RWPE1 (cell line): ENCODE data around the gene CDH12.

Experiments used
- CTCF ChIA-PET: fragments of 350-600 bp; sonication (Branson Sonifier 250); formaldehyde crosslinking; extraction: SDS; loops from one replicate; lab custom pipeline; 2021; lab: Yijun Ruan, JAX
- POLR2A ChIA-PET: fragments of 400-600 bp; formaldehyde crosslinking; extraction: SDS; loops from one replicate; lab custom pipeline; 2020; ENCODE audit warnings: antibody characterized with exemption; ENCODE audit not compliant: low non-redundant PET; lab: Yijun Ruan, JAX
- DNase-seq: peaks from one replicate; pipeline ENCODE4 v3.0.0; 2012; ENCODE audit warnings: low spot score
- H3K27ac ChIP-seq: fragments of 450-650 bp; 2 replicates; pipeline ENCODE4 v1.5.1; 2017
- TF ChIP-seq, protein P1 (sequence below): fragments of 450-650 bp; conservative IDR thresholded peaks from 2 replicates; pipeline ENCODE4 v1.5.1; 2017; ENCODE audit warnings: low read depth, mild to moderate bottlenecking

CDH12 gene

DNA sequence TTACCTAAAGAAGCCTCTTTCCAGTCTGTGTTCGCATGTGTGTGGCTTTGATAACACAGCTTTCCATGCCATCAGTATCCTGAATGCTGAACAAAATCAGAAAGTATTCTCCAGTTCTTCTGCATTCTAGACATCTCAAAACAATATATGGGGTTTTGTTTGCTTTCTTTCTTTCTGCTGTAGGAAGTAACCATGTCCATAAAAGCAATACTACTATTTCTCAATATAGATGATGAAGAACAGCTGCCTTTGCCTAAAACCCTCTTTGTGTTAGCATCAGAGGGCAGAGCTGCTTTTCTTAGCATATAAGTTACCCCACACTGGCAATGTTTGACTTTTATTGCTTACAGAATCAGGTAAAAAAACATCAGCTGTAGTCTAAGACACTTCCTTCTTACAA is 963.6 kb downstream of the CDH12 start:
- ChIA-PET CTCF (no interaction called here), POLR2A (no interaction called here)
- TF ChIP-seq, protein P1, sequence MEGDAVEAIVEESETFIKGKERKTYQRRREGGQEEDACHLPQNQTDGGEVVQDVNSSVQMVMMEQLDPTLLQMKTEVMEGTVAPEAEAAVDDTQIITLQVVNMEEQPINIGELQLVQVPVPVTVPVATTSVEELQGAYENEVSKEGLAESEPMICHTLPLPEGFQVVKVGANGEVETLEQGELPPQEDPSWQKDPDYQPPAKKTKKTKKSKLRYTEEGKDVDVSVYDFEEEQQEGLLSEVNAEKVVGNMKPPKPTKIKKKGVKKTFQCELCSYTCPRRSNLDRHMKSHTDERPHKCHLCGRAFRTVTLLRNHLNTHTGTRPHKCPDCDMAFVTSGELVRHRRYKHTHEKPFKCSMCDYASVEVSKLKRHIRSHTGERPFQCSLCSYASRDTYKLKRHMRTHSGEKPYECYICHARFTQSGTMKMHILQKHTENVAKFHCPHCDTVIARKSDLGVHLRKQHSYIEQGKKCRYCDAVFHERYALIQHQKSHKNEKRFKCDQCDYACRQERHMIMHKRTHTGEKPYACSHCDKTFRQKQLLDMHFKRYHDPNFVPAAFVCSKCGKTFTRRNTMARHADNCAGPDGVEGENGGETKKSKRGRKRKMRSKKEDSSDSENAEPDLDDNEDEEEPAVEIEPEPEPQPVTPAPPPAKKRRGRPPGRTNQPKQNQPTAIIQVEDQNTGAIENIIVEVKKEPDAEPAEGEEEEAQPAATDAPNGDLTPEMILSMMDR: no peak
- no peak overlapping the region for H3K27ac ChIP-seq
- no peak for DNase-seq

DNA sequence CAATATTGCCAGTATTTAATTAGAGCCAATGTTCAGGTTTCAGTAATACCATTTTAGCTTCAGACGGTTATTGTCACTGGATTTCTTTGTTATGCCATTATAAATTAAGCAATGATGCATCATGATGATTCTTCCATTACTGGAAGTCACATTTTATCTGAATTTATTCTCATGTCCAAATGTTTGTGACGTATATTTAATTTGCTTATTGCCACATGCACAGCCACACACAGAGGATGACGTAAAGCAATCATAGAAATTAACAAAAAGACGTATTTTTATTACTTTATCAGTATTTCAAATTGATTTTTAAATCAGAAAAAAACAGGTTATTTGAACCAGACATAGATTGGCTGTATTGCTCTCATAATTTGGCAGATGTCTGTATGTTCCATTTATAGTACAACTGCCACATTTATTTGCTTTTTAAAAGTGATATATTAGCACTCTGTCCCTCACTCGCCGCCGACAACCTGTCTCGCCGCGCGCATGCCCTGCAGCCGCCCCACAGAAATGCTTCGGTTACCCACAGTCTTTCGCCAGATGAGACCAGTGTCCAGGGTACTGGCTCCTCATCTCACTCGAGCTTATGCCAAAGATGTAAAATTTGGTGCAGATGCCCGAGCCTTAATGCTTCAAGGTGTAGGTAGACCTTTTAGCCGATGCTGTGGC is 970.9 kb downstream of the CDH12 start:
- no peak overlapping the region for H3K27ac ChIP-seq
- CTCF ChIA-PET: interaction anchor here (0.7 kb wide), 1 partner anchor 221 kb away, joined by 3 read pairs; no protein-coding TSS in a partner anchor
- DNase-seq: no peak
- POLR2A ChIA-PET: no interaction called here
- TF ChIP-seq, protein P1: no peak

DNA sequence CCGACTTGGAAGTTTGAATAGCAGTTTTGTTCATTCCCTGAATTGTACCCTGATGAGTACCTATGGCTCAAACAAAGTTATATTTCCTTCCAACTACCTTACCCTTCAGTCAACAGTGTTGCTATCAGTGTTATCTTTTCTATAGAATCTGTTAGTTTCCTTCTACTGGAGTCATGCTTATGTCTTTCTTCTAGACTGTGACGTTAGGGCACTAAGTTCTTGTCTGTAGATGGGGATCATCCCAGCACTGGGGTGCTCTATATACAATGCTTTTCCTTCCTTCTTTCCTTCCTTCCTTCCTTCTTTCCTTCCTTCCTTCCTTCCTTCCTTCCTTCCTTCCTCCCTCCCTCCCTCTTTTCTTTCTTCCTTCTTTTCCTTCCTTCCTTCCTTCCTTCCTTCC is 973.0 kb downstream of the CDH12 start:
- TF ChIP-seq, protein P1: no peak
- POLR2A ChIA-PET: no interaction called here
- CTCF ChIA-PET: no interaction called here
- DNase-seq: no peak
- no peak overlapping the region for H3K27ac ChIP-seq

DNA sequence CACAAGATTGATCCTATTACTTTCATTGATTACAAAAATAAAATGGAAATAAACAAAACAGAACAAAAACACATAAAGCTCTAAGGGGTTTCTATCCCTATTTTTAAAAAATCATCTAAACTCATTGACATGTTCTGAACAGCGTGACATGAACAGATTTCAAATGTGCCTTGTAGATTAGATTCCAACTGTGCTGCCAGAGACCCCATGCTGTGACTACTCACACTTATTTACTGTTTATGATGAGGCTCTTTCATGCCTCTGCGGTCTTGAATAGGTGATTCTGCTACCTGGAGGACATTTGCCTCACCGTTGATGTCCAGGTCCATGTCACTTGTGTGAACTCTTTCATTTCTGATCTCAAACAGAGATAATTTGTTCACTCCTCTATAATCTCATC is 990.2 kb downstream of the CDH12 start:
- ChIA-PET CTCF (interaction anchor here (0.7 kb wide), 2 partner anchors 526 to 1283 kb away, joined by 3 to 4 read pairs; no protein-coding TSS in a partner anchor), POLR2A (no interaction called here)
- no peak overlapping the region for H3K27ac ChIP-seq
- DNase-seq: no peak
- TF ChIP-seq, protein P1: no peak

DNA sequence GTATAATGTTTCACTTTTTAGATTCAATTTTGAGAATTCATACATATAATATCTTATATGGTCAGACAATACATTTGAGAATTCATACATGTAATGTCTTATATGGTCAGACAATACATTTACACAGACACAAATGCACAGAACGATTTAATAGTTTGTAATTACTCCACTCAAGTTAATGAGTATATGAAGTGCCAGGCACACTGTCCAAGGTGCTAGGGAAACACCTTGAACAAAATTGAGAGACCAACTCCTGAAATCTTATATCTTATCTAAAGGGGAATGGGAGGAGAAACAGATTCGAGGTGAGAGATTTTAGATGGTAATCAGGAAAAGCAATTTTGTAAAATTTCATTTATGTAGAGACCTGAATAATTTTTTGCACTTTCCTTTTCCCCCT is 994.7 kb downstream of the CDH12 start:
- no peak overlapping the region for H3K27ac ChIP-seq
- TF ChIP-seq, protein P1: no peak
- ChIA-PET POLR2A (no interaction called here), CTCF (no interaction called here)
- DNase-seq: no peak

DNA sequence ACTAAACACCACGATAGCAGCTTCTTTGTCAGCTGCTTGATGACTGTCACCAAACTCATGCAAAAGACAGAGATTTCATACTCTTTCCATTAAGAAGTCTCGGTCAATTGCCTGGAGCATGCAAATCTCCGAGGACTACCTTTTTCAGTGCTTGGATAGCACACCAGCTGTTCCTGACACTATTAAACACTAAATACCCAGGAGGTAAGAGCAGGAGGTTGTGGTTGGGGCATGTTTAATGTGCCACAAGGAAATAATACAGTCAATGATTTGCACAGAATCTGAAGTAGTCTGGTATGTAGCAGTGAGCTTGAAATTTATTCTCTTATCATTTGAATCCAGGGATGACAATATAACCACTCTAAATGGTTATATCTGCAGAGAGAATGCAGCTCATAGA is 996.2 kb downstream of the CDH12 start:
- ChIA-PET CTCF (no interaction called here), POLR2A (no interaction called here)
- DNase-seq: no peak
- TF ChIP-seq, protein P1: no peak
- no peak overlapping the region for H3K27ac ChIP-seq
